GM12864 (cell line): ENCODE results near the gene RAB44.

Source experiments
- DNase-seq: peaks from one replicate; pipeline ENCODE4 v3.0.0-alpha.2; 2011; ENCODE audit warnings: low read depth
- H3K4me3 ChIP-seq: 2 replicates; pipeline ENCODE4 v1.5.1; 2011; ENCODE audit warnings: mild to moderate bottlenecking, low read depth, low read length, control low read depth
- CTCF ChIP-seq: IDR thresholded peaks from 2 replicates; pipeline ENCODE4 v1.5.1; 2011; ENCODE audit warnings: low read depth, mild to moderate bottlenecking, moderate library complexity, low read length, control low read depth, inconsistent platforms; ENCODE audit errors: missing control alignments

Gene RAB44

GRCh38 chr6:36717871-36718540 lies 20.4 kb downstream of the RAB44 start:
- H3K4me3 ChIP-seq, result no peak overlapping the region
- no peak for DNase-seq
- no peak for TF ChIP-seq CTCF

DNA sequence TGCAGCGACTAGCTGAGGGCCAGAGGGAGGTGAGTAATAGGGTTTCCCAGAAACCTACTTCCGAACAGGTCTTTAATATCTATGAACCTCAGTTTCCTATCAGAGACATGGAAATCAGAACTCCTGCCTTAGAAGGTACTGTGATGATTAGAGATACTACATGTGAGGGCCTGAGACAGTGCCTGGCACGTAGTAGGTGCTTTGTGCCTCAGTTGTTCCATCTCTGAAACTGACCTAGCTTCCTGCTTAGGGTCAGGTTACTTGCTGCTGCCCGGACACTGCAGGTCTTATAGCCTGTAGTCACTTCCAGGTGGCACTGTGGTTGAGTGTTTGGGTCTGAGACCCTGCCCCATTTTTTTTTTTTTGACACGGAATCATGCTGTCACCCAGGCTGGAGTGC lies 20.9 kb downstream of the RAB44 start:
- H3K4me3 ChIP-seq, result no peak overlapping the region
- DNase-seq, result no peak
- TF ChIP-seq CTCF, result no peak

DNA sequence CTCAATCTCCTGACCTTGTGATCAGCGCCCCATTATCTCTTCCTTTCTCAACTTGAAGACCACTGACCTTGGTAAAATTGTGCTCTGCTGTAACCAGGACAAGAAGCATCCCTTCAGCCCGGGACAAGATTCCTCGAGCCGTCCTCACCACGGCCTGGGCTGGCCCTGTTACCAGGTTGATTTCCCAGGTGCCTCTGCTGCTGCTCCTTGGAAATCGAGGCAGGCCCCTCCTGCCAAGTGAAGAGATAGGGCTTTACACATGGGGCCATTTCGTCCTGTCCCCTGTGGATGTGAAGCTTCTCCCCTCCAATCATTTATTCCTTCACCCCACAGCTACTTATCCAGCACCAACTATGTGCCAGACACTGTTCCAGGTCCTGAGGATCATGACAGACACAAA lies 21.5 kb downstream of the RAB44 start:
- no peak for DNase-seq
- no peak overlapping the region for H3K4me3 ChIP-seq
- no peak for TF ChIP-seq CTCF

GRCh38 chr6:36720251-36721141 lies 22.9 kb downstream of the RAB44 start:
- no peak for DNase-seq
- no peak for TF ChIP-seq CTCF

GRCh38 chr6:36721369-36722140 lies 23.9 kb downstream of the RAB44 start:
- no peak overlapping the region for H3K4me3 ChIP-seq
- TF ChIP-seq CTCF, result no peak
- DNase-seq, result no peak

More at GRCh38 chr6:36720251-36721141, 22.9 kb downstream of the RAB44 start:
- no peak overlapping the region for H3K4me3 ChIP-seq

GRCh38 chr6:36722365-36722764 lies 24.7 kb downstream of the RAB44 start:
- DNase-seq, result no peak
- no peak overlapping the region for H3K4me3 ChIP-seq
- no peak for TF ChIP-seq CTCF
